IMR-90 (cell line): ENCODE results near the gene JAK1. TPM values are rescaled to one million over a fixed set of nuclear protein-coding genes. Genes with fewer than 3 reads are reported as not detected.

ENCODE experiments used
- ATAC-seq: fragments of 200-7000 bp; cut with Tn5 transposase; 2 replicates; pipeline ENCODE4 v1.9.1; 2020; ENCODE audit warnings: low read depth, mild to moderate bottlenecking, moderate library complexity
- BruUV-seq: library from RNA; stranded (reverse); fragments of 400-500 nt; replicated peaks from 2 replicates; lab custom pipeline; 2021; lab: Mats Ljungman, UMichigan
- CTCF ChIA-PET: fragments of 300-600 bp; formaldehyde crosslinking; extraction: SDS; loops from one replicate; lab custom pipeline; 2021; ENCODE audit warnings: antibody characterized with exemption; lab: Yijun Ruan, JAX
- POLR2A ChIA-PET: fragments of 300-600 bp; sonication (Branson Sonifier 250); formaldehyde crosslinking; loops from one replicate; lab custom pipeline; 2022; ENCODE audit warnings: antibody characterized with exemption; ENCODE audit not compliant: unreplicated experiment; lab: Charles Lee
- DNase-seq: peaks from one replicate; pipeline ENCODE4 v3.0.0; 2013
- H2AFZ ChIP-seq: replicated peaks from 2 replicates; pipeline ENCODE3; 2013; ENCODE audit warnings: low read length, mild to moderate bottlenecking; ENCODE audit not compliant: poor library complexity
- H2AK5ac ChIP-seq: 2 replicates; pipeline ENCODE4 v1.6.1; 2013; ENCODE audit warnings: low read depth, low read length, inconsistent platforms
- H2AK9ac ChIP-seq: replicated peaks from 2 replicates; pipeline ENCODE3; 2013; ENCODE audit warnings: mild to moderate bottlenecking, low read depth, low read length, moderate library complexity; ENCODE audit not compliant: poor library complexity
- H2BK120ac ChIP-seq: 2 replicates; pipeline ENCODE4 v1.6.1; 2013; ENCODE audit warnings: low read depth, low read length, inconsistent platforms
- H2BK15ac ChIP-seq: 3 replicates; pipeline ENCODE4 v1.6.1; 2013; ENCODE audit warnings: low read depth, low read length, inconsistent platforms
- H2BK20ac ChIP-seq: 2 replicates; pipeline ENCODE4 v1.6.1; 2013; ENCODE audit warnings: low read depth, mild to moderate bottlenecking, inconsistent platforms, low read length, moderate library complexity
- H2BK5ac ChIP-seq: 2 replicates; pipeline ENCODE4 v1.6.1; 2013; ENCODE audit warnings: mild to moderate bottlenecking, low read depth, low read length, inconsistent platforms; ENCODE audit not compliant: poor library complexity, severe bottlenecking
- H3K14ac ChIP-seq: replicated peaks from 2 replicates; pipeline ENCODE4 v1.6.1; 2013; ENCODE audit warnings: low read depth, low read length, inconsistent platforms
- H3K18ac ChIP-seq: 2 replicates; pipeline ENCODE4 v1.6.1; 2013; ENCODE audit warnings: low read depth, low read length, control low read depth
- H3K23ac ChIP-seq: 2 replicates; pipeline ENCODE4 v1.6.1; 2013; ENCODE audit warnings: low read depth, low read length, inconsistent platforms
- H3K27ac ChIP-seq: 2 replicates; pipeline ENCODE4 v1.5.1; 2013; ENCODE audit warnings: mild to moderate bottlenecking, control low read depth, low read length; ENCODE audit not compliant: insufficient read depth
- H3K27me3 ChIP-seq: 2 replicates; pipeline ENCODE4 v1.6.1; 2013; ENCODE audit warnings: low read length; ENCODE audit not compliant: control insufficient read depth, insufficient read depth
- H3K36me3 ChIP-seq: 2 replicates; pipeline ENCODE4 v1.6.1; 2013; ENCODE audit warnings: low read length, mixed read lengths; ENCODE audit not compliant: control insufficient read depth, insufficient read depth
- H3K4ac ChIP-seq: 2 replicates; pipeline ENCODE4 v1.6.1; 2013; ENCODE audit warnings: low read depth, low read length, inconsistent platforms
- H3K4me1 ChIP-seq: 2 replicates; pipeline ENCODE4 v1.6.1; 2013; ENCODE audit warnings: low read length, mixed read lengths; ENCODE audit not compliant: control insufficient read depth, insufficient read depth
- H3K4me2 ChIP-seq: 2 replicates; pipeline ENCODE4 v1.6.1; 2013; ENCODE audit warnings: low read depth, mild to moderate bottlenecking, control low read depth, low read length, moderate library complexity
- H3K4me3 ChIP-seq: 2 replicates; pipeline ENCODE4 v1.5.1; 2013; ENCODE audit warnings: low read depth, mild to moderate bottlenecking, control low read depth, low read length, moderate library complexity; ENCODE audit not compliant: insufficient read depth
- H3K56ac ChIP-seq: 2 replicates; pipeline ENCODE4 v1.6.1; 2013; ENCODE audit warnings: low read length, inconsistent platforms; ENCODE audit not compliant: insufficient read depth; ENCODE audit errors: extremely low read depth
- H3K79me1 ChIP-seq, 2 experiments: 2 replicates each; pipeline ENCODE4 v1.6.1; 2013; ENCODE audit warnings: low read length in 2 of 2, inconsistent platforms in 1 of 2, low read depth in 1 of 2
- H3K9ac ChIP-seq: 2 replicates; pipeline ENCODE4 v1.6.1; 2013; ENCODE audit warnings: low read depth, low read length, control low read depth
- H3K9me1 ChIP-seq: 2 replicates; pipeline ENCODE4 v1.6.1; 2013; ENCODE audit warnings: low read length, inconsistent platforms; ENCODE audit not compliant: insufficient read depth
- H3K9me3 ChIP-seq: 2 replicates; pipeline ENCODE4 v1.6.1; 2013; ENCODE audit warnings: low read length; ENCODE audit not compliant: control insufficient read depth, insufficient read depth
- H4K20me1 ChIP-seq: 2 replicates; pipeline ENCODE4 v1.6.1; 2013; ENCODE audit warnings: low read length, inconsistent platforms; ENCODE audit not compliant: insufficient read depth
- H4K5ac ChIP-seq: 2 replicates; pipeline ENCODE4 v1.6.1; 2013; ENCODE audit warnings: mild to moderate bottlenecking, low read depth, low read length, control low read depth
- H4K8ac ChIP-seq, 2 experiments: 2 replicates each; pipeline ENCODE4 v1.6.1; 2013; ENCODE audit warnings: low read depth in 2 of 2, low read length in 2 of 2, control low read depth in 1 of 2, inconsistent platforms in 1 of 2
- H4K91ac ChIP-seq: 2 replicates; pipeline ENCODE4 v1.6.1; 2013; ENCODE audit warnings: low read depth, low read length, inconsistent platforms; ENCODE audit not compliant: insufficient read depth
- CEBPB ChIP-seq: IDR thresholded peaks from 2 replicates; pipeline ENCODE4 v1.6.1; 2012; ENCODE audit warnings: low read depth, low read length, improper control_type of control experiment
- CHD1 ChIP-seq: IDR thresholded peaks from 2 replicates; pipeline ENCODE4 v1.6.1; 2012; ENCODE audit warnings: low read depth, low read length, improper control_type of control experiment
- MAZ ChIP-seq: IDR thresholded peaks from 2 replicates; pipeline ENCODE4 v1.6.1; 2012; ENCODE audit warnings: low read depth, mild to moderate bottlenecking, low read length, improper control_type of control experiment, moderate library complexity, borderline replicate concordance
- MXI1 ChIP-seq: IDR thresholded peaks from 2 replicates; pipeline ENCODE4 v1.6.1; 2012; ENCODE audit warnings: low read depth, mild to moderate bottlenecking, low read length, moderate library complexity, borderline replicate concordance
- RAD21 ChIP-seq: IDR thresholded peaks from 2 replicates; pipeline ENCODE4 v1.6.1; 2012; ENCODE audit warnings: low read length, improper control_type of control experiment
- SMC3 ChIP-seq: fragments of 150-350 bp; IDR thresholded peaks from 2 replicates; pipeline ENCODE4 v1.6.1; 2016; ENCODE audit warnings: low read depth, mild to moderate bottlenecking, antibody characterized with exemption, low read length, moderate library complexity
- WGBS, 2 experiments: methylation state at CpG; one replicate each; pipeline versions ENCODE4 v1.1.5 to v1.1.7; 2013; ENCODE audit warnings: missing lambda C conversion rate in 2 of 2; ENCODE audit not compliant: insufficient read length in 1 of 2; ENCODE audit errors: extremely low coverage in 2 of 2; 5-methylcytosine and 5-hydroxymethylcytosine counted together
- dilution Hi-C: fragments of 300-500 bp; cut with HindIII; formaldehyde crosslinking; loops from one replicate; pipeline ENCODE4 v1.14.3; 2018; ENCODE audit warnings: low sequenced_read_pairs; ENCODE audit not compliant: unreplicated experiment
- in situ Hi-C: fragments of 300-500 bp; cut with MboI; formaldehyde crosslinking; loops from 3 replicates; pipeline ENCODE4 v1.14.3; 2019; ENCODE audit warnings: low sequenced_read_pairs, inconsistent platforms, mixed read lengths
- intact Hi-C: fragments of 100-400 bp; cut with micrococcal nuclease; formaldehyde crosslinking; loops from 2 replicates; pipeline ENCODE4 v1.10.0; 2022
- polyA plus RNA-seq, 3 experiments: library from polyadenylated mRNA; depleted of rRNA; stranded (reverse); fragments of >200 nt; gene quantifications; 2 replicates each; pipeline ENCODE4 v1.2.3, GENCODE V29; 2012; ENCODE audit warnings: low replicate concordance in 1 of 3
- total RNA-seq: library from RNA; depleted of rRNA; stranded (reverse); fragments of >200 nt; gene quantifications from 2 replicates; pipeline ENCODE4 v1.2.3, GENCODE V29; 2012
- TF ChIP-seq, protein P1 (sequence below): conservative IDR thresholded peaks from 2 replicates; pipeline ENCODE4 v1.5.1; 2012; ENCODE audit warnings: mild to moderate bottlenecking, low read depth, low read length, improper control_type of control experiment

JAK1 gene
- total and polyA plus RNA-seq, 2 of the 4 experiments (the other 2 are of a cell fraction): 76.9 to 103 TPM

DNA sequence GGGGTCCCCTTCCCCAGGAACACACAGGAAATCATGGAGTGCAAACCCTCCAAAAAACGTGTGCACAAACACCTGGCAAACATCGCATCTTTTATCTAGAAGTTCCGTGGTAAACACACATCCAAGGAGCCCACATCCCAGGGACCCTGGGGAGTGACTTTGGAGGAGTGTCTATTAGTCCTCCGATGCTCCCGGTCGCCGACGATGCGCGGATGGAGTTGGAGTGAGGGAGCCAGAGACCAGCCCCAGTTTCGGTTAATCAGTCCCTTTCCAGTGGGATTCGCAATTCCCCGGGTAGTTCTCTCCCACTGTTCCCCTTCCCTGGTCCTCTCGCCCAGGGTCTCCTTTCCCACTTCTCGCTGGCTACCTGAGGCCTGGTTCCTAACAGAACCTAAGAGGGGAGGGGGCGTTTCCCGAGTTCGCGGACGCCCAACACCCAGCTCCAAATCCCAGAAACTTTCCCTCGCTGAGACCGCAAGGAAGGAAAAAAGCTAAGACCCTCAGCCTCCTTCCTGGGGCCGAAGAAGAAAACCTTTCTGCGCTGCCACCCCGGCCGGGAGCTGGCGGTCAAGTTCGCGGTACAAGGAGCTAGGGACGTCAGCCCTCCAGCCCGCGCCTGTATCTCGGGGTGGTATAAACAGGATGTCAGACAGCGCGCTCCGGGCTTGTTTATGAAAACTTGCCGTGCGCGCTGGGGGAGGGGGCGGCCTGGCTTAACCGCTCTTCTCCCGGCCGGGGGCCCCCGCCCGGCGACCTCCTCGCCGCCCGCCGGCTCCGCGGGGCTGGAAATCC is 787 bp downstream of the JAK1 start:
- Histone ChIP-seq H3K9me3 (no peaks in the 10 kb centered on the region), H2BK120ac (peak overlapping the region; percentile 16), H3K4ac (peak overlapping the region; percentile 82), H3K4me3 (peak overlapping the region; percentile 91), H3K79me1 (peaks cover 17 to 44% of the 10 kb centered on the region in 2 experiments), H3K14ac (peak overlapping the region; percentile 96), H2AK5ac (peak overlapping the region; percentile 90), H2AK9ac (peak overlapping the region; percentile 96), H2AFZ (peak overlapping the region; percentile 97), H3K23ac (peak overlapping the region; percentile 97), H4K91ac (peak overlapping the region; percentile 9; the same call in 1 of the 2 replicates), H3K9ac (peak overlapping the region; percentile 69), H4K8ac (peak overlapping the region; percentile 11 to 13; a peak in 1 of 4 replicates), H3K36me3 (no peaks in the 10 kb centered on the region), H3K18ac (peak overlapping the region; percentile 30; the same call in 1 of the 2 replicates), H3K56ac (peak overlapping the region; percentile 56), H3K4me2 (peak overlapping the region; percentile 98), H2BK20ac (no peak overlapping the region), H2BK5ac (peak overlapping the region; percentile 91), H3K27me3 (no peaks in the 10 kb centered on the region), H3K27ac (peak overlapping the region; percentile 89), H2BK15ac (no peak overlapping the region; the same call in 2 of the 3 replicates), H3K9me1 (peaks cover 7% of the 10 kb centered on the region; the same call in 1 of the 2 replicates), H4K5ac (no peak overlapping the region), H3K4me1 (peaks cover 2% of the 10 kb centered on the region; the same call in 1 of the 2 replicates), H4K20me1 (peaks cover 44% of the 10 kb centered on the region)
- in situ Hi-C loops (no loop called here), intact Hi-C loops (loop anchor here (2.0 to 5.0 kb wide), 7 partner anchors 17 to 133 kb away; no protein-coding TSS in a partner anchor), dilution Hi-C loops (no loop called here)
- DNase-seq (peak; percentile 76), ATAC-seq (peak; percentile 68)
- BruUV-seq: no TSS peak
- TF ChIP-seq SMC3: no peak
- peak; percentile 65; the same call in 1 of the 2 replicates for TF ChIP-seq MAZ
- 0 out of 2 replicates have a peak, but pooled peaks have one; percentile 73 for TF ChIP-seq CHD1
- TF ChIP-seq RAD21: peak; percentile 12; the same call in 1 of the 2 replicates
- TF ChIP-seq MXI1: peak; percentile 11; the same call in 1 of the 2 replicates
- TF ChIP-seq CEBPB: no peak
- TF ChIP-seq, protein P1, sequence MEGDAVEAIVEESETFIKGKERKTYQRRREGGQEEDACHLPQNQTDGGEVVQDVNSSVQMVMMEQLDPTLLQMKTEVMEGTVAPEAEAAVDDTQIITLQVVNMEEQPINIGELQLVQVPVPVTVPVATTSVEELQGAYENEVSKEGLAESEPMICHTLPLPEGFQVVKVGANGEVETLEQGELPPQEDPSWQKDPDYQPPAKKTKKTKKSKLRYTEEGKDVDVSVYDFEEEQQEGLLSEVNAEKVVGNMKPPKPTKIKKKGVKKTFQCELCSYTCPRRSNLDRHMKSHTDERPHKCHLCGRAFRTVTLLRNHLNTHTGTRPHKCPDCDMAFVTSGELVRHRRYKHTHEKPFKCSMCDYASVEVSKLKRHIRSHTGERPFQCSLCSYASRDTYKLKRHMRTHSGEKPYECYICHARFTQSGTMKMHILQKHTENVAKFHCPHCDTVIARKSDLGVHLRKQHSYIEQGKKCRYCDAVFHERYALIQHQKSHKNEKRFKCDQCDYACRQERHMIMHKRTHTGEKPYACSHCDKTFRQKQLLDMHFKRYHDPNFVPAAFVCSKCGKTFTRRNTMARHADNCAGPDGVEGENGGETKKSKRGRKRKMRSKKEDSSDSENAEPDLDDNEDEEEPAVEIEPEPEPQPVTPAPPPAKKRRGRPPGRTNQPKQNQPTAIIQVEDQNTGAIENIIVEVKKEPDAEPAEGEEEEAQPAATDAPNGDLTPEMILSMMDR: no peak
- 2% methylated on average over 10 of the region's 52 CpGs; no CpG with 5 or more reads in 1 of the 2 experiments for WGBS, 2 experiments
- ChIA-PET CTCF (interaction anchor here (0.6 kb wide), 1 partner anchor 1112 kb away, joined by 3 read pairs; no protein-coding TSS in a partner anchor), POLR2A (interaction anchor here (0.6 kb wide), 1 partner anchor 72 kb away, joined by 3 read pairs; no protein-coding TSS in a partner anchor)
